ENCODE measurements around the gene CD1B. TPM values are rescaled to one million over a fixed set of nuclear protein-coding genes. Genes with fewer than 3 reads are reported as not detected.

Gene CD1B
- polyA plus RNA-seq, 1 of the 3 experiments (the other 2 are of a cell fraction) = not detected

DNA sequence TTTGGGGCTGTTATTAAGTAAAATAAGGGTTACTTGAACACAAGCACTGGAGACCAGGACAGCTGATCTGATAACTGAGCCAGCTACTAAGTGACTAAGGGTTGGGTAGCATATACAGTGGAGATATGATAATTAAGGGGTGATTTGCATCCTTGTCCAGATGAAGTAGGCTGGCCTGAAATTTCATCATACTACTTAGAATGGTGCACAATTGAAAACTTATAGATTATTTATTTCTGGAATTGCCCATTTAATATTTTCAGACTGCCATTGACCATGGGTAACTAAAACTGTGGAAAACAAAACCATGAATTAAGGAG lies 3.8 kb upstream of the CD1B start:
- H3K4me2 ChIP-seq = no peak overlapping the region
- peaks cover 10% of the 10 kb centered on the region for H3K27me3 ChIP-seq (ENCODE audit: insufficient read depth)

DNA sequence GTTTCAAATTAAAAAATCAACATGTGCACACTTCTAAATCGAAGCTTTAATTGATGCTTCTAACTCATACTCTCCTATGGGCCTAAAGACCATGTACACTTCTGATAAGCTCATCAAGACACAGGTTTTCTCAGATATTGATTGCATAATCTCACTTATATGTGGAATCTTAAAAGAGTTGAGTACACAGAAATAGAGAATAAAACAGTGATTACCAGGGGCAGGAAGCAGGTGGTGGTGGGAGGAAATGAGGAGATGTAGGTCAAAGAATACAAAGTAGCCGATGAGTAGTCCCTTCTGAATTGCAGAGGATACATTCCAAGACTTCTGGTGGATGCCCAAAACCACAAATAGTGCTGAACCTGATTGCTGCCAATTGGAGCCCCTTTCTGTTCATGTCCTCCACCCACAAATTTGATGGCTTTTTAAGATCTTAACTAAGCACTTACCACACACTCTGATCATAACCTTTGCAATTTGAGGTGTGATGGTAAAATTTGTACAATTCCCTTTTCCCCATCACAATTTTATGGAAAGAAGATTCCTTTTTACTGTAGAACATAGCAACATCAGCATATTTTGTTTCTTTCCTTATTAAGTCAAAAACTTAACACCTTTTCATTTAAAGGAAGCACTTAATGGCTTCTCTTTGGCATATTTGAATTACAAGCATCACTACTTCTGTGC lies 3.3 kb upstream of the CD1B start:
- H3K9me3 ChIP-seq = no peaks in the 10 kb centered on the region
- no peak for DNase-seq
- H3K4me2 ChIP-seq = no peak overlapping the region
- no peaks in the 10 kb centered on the region for H3K36me3 ChIP-seq (replicated peaks in 1 of 2; ENCODE audit: control insufficient read depth in 1 of 2, insufficient read depth in 2 of 2, low read length in 1 of 2)
- H3K4me3 ChIP-seq (ENCODE audit: low read depth in 2 of 2, low read length in 1 of 2) = no peak overlapping the region
- no peak overlapping the region for H3K9ac ChIP-seq
- H3K27ac ChIP-seq (ENCODE audit: low read depth in 2 of 2, low read length in 1 of 2) = no peak overlapping the region
- H2AFZ ChIP-seq (ENCODE audit: low read depth) = no peak overlapping the region
- no peaks in the 10 kb centered on the region for H3K79me2 ChIP-seq (ENCODE audit: insufficient read depth)
- ChIA-PET POLR2A (no interaction called here), CTCF (no interaction called here)
- peaks cover 12% of the 10 kb centered on the region for H3K27me3 ChIP-seq (ENCODE audit: insufficient read depth)
- TF ChIP-seq SMC3 (IDR thresholded peaks at IDR 0.05; ENCODE audit: low read depth, low read length) (no peak), MXI1 (IDR thresholded peaks at IDR 0.05; ENCODE audit: low read depth, low read length) (no peak), GABPA (IDR thresholded peaks at IDR 0.05; ENCODE audit: low read depth) (no peak), RXRA (IDR thresholded peaks at IDR 0.05; ENCODE audit: borderline replicate concordance, low read depth) (no peak), FOXJ3 (CRISPR knock-in tag; IDR thresholded peaks at IDR 0.05) (no peak), JUND (IDR thresholded peaks at IDR 0.05) (no peak), GATA2 (CRISPR knock-in tag; IDR thresholded peaks at IDR 0.05) (no peak)
- TF ChIP-seq, protein P1, sequence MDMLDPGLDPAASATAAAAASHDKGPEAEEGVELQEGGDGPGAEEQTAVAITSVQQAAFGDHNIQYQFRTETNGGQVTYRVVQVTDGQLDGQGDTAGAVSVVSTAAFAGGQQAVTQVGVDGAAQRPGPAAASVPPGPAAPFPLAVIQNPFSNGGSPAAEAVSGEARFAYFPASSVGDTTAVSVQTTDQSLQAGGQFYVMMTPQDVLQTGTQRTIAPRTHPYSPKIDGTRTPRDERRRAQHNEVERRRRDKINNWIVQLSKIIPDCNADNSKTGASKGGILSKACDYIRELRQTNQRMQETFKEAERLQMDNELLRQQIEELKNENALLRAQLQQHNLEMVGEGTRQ (IDR thresholded peaks at IDR 0.05; ENCODE audit: borderline replicate concordance, low read depth, low read length) = no peak
- TF ChIP-seq, protein P2, sequence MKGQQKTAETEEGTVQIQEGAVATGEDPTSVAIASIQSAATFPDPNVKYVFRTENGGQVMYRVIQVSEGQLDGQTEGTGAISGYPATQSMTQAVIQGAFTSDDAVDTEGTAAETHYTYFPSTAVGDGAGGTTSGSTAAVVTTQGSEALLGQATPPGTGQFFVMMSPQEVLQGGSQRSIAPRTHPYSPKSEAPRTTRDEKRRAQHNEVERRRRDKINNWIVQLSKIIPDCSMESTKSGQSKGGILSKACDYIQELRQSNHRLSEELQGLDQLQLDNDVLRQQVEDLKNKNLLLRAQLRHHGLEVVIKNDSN (IDR thresholded peaks at IDR 0.05; ENCODE audit: borderline replicate concordance, low read depth) = no peak
- no peaks in the 10 kb centered on the region for H4K20me1 ChIP-seq (ENCODE audit: insufficient read depth)
- 0% methylated on average over 2 of the region's 2 CpGs for WGBS (ENCODE audit: low lambda C conversion rate)
- no peaks in the 10 kb centered on the region for H3F3A ChIP-seq (replicated peaks; ENCODE audit: insufficient read depth)
- no peaks in the 10 kb centered on the region for H3K9me2 ChIP-seq
- H3K4me1 ChIP-seq (ENCODE audit: control insufficient read depth in 1 of 2, insufficient read depth in 2 of 2, low read depth in 1 of 2, low read length in 1 of 2) = no peaks in the 10 kb centered on the region

More for the DNA sequence above, 3.8 kb upstream of the CD1B start:
- H3K4me3 ChIP-seq (ENCODE audit: low read depth in 2 of 2, low read length in 1 of 2) = no peak overlapping the region
- no peaks in the 10 kb centered on the region for H3K36me3 ChIP-seq (replicated peaks in 1 of 2; ENCODE audit: control insufficient read depth in 1 of 2, insufficient read depth in 2 of 2, low read length in 1 of 2)
- no peaks in the 10 kb centered on the region for H3F3A ChIP-seq (replicated peaks; ENCODE audit: insufficient read depth)
- POLR2A ChIA-PET = no interaction called here
- CTCF ChIA-PET = no interaction called here
- no peaks in the 10 kb centered on the region for H4K20me1 ChIP-seq (ENCODE audit: insufficient read depth)
- H3K27ac ChIP-seq (ENCODE audit: low read depth in 2 of 2, low read length in 1 of 2) = no peak overlapping the region
- DNase-seq = no peak
- H2AFZ ChIP-seq (ENCODE audit: low read depth) = no peak overlapping the region
- TF ChIP-seq, protein P3, sequence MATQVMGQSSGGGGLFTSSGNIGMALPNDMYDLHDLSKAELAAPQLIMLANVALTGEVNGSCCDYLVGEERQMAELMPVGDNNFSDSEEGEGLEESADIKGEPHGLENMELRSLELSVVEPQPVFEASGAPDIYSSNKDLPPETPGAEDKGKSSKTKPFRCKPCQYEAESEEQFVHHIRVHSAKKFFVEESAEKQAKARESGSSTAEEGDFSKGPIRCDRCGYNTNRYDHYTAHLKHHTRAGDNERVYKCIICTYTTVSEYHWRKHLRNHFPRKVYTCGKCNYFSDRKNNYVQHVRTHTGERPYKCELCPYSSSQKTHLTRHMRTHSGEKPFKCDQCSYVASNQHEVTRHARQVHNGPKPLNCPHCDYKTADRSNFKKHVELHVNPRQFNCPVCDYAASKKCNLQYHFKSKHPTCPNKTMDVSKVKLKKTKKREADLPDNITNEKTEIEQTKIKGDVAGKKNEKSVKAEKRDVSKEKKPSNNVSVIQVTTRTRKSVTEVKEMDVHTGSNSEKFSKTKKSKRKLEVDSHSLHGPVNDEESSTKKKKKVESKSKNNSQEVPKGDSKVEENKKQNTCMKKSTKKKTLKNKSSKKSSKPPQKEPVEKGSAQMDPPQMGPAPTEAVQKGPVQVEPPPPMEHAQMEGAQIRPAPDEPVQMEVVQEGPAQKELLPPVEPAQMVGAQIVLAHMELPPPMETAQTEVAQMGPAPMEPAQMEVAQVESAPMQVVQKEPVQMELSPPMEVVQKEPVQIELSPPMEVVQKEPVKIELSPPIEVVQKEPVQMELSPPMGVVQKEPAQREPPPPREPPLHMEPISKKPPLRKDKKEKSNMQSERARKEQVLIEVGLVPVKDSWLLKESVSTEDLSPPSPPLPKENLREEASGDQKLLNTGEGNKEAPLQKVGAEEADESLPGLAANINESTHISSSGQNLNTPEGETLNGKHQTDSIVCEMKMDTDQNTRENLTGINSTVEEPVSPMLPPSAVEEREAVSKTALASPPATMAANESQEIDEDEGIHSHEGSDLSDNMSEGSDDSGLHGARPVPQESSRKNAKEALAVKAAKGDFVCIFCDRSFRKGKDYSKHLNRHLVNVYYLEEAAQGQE (IDR thresholded peaks at IDR 0.05; ENCODE audit: low read depth, low read length) = no peak
- TF ChIP-seq POLR2AphosphoS5 (IDR thresholded peaks at IDR 0.05; ENCODE audit: low read depth, low read length) = no peak
- no peak for TF ChIP-seq CHD2 (IDR thresholded peaks at IDR 0.05; ENCODE audit: low read length, partially characterized antibody)
- no peak for TF ChIP-seq RFX5 (IDR thresholded peaks at IDR 0.05; ENCODE audit: low read length)
- no peaks in the 10 kb centered on the region for H3K9me2 ChIP-seq
- no peak overlapping the region for H3K9ac ChIP-seq
- no peaks in the 10 kb centered on the region for H3K79me2 ChIP-seq (ENCODE audit: insufficient read depth)
- H3K4me1 ChIP-seq (ENCODE audit: control insufficient read depth in 1 of 2, insufficient read depth in 2 of 2, low read depth in 1 of 2, low read length in 1 of 2) = no peaks in the 10 kb centered on the region
- no peaks in the 10 kb centered on the region for H3K9me3 ChIP-seq
